GM12865 (cell line): Measurements from ENCODE around the gene CEP104.
"Not testable (repeated sequence)": the region's sequence is repeated elsewhere in the genome, so short reads cannot be mapped to it uniquely, and the experiment has no call there.

Source experiments
- DNase-seq: peaks from one replicate; pipeline ENCODE4 v3.0.0; 2010; ENCODE audit warnings: low read depth
- H3K4me3 ChIP-seq: 2 replicates; pipeline ENCODE4 v1.5.1; 2011; ENCODE audit warnings: mild to moderate bottlenecking, low read depth, low read length, control low read depth
- CTCF ChIP-seq: IDR thresholded peaks from 2 replicates; pipeline ENCODE4 v1.5.1; 2011; ENCODE audit warnings: low read length, control low read depth, low read depth, inconsistent platforms; ENCODE audit not compliant: insufficient read depth; ENCODE audit errors: missing control alignments

The CEP104 gene

GRCh38 chr1:3814771-3815561, 42.0 kb downstream of the CEP104 start:
- no peak for DNase-seq
- no peak overlapping the region for H3K4me3 ChIP-seq
- TF ChIP-seq CTCF = no peak

GRCh38 chr1:3814065-3814464, 42.9 kb downstream of the CEP104 start:
- DNase-seq = no peak
- no peak overlapping the region for H3K4me3 ChIP-seq
- no peak for TF ChIP-seq CTCF

GRCh38 chr1:3811595-3811911, 45.5 kb downstream of the CEP104 start:
- DNase-seq = no peak
- no peak overlapping the region for H3K4me3 ChIP-seq
- TF ChIP-seq CTCF = no peak

GRCh38 chr1:3810149-3810761, 46.8 kb downstream of the CEP104 start:
- not testable (repeated sequence) for H3K4me3 ChIP-seq, DNase-seq

GRCh38 chr1:3809680-3810079, 47.3 kb downstream of the CEP104 start:
- H3K4me3 ChIP-seq = no peak overlapping the region
- TF ChIP-seq CTCF = no peak
- DNase-seq = no peak

- H3K4me3 ChIP-seq = no peak overlapping the region
- TF ChIP-seq CTCF = no peak
- no peak for DNase-seq
Observed at GRCh38 chr1:3807769-3808168, 49.2 kb downstream of the CEP104 start.

- TF ChIP-seq CTCF = no peak
- DNase-seq = no peak
- no peak overlapping the region for H3K4me3 ChIP-seq
Observed at GRCh38 chr1:3805038-3805437, 52.0 kb downstream of the CEP104 start.

- not testable (repeated sequence) for H3K4me3 ChIP-seq, DNase-seq
Observed at GRCh38 chr1:3804627-3804944, 52.4 kb downstream of the CEP104 start.
